Stimulated activated CD8-positive, alpha-beta memory T cell treated with anti-CD3 and anti-CD28 coated beads, Interleukin-7, amount 100 ng/mL, for 1 hour (primary cell): ENCODE data around the gene TSHZ1.

ENCODE experiments used
- DNase-seq, 2 donors: peaks; one replicate each; pipeline ENCODE4 v3.0.0-alpha.2; 2020; ENCODE audit warnings: low read depth in 2 of 2

TSHZ1 gene, protein sequence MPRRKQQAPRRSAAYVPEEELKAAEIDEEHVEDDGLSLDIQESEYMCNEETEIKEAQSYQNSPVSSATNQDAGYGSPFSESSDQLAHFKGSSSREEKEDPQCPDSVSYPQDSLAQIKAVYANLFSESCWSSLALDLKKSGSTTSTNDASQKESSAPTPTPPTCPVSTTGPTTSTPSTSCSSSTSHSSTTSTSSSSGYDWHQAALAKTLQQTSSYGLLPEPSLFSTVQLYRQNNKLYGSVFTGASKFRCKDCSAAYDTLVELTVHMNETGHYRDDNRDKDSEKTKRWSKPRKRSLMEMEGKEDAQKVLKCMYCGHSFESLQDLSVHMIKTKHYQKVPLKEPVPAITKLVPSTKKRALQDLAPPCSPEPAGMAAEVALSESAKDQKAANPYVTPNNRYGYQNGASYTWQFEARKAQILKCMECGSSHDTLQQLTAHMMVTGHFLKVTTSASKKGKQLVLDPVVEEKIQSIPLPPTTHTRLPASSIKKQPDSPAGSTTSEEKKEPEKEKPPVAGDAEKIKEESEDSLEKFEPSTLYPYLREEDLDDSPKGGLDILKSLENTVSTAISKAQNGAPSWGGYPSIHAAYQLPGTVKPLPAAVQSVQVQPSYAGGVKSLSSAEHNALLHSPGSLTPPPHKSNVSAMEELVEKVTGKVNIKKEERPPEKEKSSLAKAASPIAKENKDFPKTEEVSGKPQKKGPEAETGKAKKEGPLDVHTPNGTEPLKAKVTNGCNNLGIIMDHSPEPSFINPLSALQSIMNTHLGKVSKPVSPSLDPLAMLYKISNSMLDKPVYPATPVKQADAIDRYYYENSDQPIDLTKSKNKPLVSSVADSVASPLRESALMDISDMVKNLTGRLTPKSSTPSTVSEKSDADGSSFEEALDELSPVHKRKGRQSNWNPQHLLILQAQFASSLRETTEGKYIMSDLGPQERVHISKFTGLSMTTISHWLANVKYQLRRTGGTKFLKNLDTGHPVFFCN (N-terminal part only)

GRCh38 chr18:75210274-75211001 is at the start of gene TSHZ1:
TSS of gene TSHZ1 (plus strand) at chr18:75210797. CDS start at chr18:75211877, 1,080 bp downstream.
- no peak for DNase-seq

DNA sequence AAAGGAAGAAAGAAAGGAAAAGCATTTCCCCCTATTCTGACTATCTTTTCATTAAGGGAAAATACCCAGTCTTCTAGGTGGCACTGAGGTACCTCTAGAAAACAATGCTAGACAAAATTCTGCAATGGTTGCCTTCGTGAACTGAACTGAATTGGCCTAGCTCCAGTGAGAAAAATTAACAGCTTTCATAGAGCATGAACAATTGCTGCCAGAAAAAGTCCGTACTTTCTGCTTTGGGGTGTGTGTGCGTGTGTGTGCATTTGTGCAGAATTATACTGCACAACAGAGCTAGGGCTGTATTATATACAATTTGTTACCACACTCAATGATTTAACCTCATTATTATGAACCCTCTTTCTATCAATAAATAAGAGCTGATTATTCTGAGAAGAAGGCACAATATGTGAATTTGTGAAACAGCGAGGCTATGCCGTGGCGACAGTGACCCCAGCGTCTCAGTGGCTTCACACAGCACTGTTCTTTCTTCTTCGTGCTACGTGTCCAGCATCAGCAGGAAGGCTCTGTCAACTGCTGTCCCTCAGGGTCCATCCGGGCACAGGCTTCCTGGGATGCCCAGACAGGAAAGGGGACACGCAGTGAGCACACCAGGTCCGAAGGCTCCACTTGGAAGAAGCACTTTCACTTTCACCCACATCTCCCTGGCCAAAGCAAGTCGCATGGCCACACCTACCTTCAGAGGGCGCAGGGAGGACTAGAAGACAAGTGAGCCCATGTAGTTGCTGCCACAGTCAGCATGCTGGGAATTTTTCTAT is 49.2 kb upstream of the TSHZ1 start:
- no peak for DNase-seq

DNA sequence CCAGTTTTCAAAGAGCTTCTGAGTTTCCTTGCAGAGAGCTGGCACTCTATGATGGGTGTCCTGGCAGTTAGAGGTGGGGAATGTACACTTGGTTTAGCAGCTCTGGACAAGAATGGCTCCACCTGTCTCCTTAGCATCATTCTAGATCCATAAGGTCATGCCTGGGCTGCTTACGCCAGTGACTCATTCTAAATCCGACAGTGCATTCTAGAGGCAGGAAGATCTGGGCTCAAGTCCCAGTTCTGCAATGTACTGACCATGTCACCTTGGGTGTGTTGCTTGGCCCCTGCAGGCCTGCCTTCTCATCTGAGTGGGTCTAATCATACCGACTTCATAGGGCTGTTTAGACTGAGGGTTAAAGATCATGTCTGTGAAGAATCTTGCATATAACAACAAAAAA is 48.1 kb upstream of the TSHZ1 start:
- no peak for DNase-seq

DNA sequence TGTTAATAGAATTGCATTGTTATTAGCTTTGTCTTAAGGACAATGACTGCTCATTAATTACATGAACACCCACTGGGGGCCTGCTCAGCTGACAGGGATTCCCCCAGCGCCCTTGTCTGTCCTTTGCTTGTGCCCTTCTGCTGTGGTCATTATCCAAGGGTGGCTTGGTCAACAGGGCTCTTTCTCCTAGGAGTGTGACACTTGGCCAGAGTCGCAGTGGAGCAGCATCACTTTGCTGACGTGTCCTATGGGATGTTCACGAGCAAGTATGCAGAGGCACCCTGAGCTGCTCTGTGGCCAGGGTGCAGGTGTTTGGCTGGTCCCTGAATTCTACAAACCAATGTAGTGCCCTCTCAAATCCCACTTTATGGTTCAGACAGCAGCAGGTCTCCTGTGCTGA is 47.6 kb upstream of the TSHZ1 start:
- DNase-seq, result no peak

DNA sequence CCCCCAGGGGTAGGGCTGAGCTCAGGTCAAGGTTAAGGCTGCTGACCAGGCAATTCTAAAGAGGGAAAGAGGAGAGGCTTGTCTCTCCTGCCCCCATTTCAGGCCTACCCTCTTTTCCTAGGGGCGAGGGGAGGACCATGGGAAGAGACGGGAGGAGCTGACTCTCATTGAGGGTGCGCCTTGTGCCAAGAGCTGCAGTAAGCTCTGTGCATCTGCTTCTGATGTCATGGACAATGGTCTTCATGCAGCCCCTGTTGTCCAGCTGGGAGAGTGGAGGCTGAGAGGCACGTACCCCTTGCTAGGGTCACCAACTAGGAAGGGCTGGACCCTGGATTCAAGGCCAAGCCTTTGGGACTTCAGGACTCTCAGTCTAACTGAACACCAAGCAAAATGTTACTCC is 46.9 kb upstream of the TSHZ1 start:
- no peak for DNase-seq

DNA sequence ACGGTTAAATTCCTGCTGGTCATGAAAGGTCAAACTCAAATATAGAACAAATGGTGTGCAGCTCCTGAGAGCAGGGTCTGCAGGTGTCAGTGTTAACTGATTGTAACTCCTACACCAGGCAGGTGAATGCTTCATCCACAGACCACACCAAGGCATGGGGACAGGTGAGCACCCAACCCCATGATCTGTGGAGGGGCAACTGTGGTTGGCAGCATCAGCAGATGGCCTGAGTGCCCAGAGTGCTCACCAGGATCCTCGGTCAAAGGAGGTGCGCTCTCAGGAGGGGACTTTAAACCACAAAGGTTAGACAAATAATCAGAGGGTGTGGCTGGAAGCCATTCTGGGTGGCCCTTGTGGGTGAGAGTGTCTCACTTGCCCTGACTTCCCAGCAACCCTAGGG is 46.1 kb upstream of the TSHZ1 start:
- no peak for DNase-seq

GRCh38 chr18:75165926-75166325 is 44.7 kb upstream of the TSHZ1 start:
- no peak for DNase-seq

GRCh38 chr18:75167137-75167536 is 43.5 kb upstream of the TSHZ1 start:
- DNase-seq, result no peak

- no peak for DNase-seq
These were observed 42.6 kb upstream of the TSHZ1 start for GRCh38 chr18:75167759-75168618.

DNA sequence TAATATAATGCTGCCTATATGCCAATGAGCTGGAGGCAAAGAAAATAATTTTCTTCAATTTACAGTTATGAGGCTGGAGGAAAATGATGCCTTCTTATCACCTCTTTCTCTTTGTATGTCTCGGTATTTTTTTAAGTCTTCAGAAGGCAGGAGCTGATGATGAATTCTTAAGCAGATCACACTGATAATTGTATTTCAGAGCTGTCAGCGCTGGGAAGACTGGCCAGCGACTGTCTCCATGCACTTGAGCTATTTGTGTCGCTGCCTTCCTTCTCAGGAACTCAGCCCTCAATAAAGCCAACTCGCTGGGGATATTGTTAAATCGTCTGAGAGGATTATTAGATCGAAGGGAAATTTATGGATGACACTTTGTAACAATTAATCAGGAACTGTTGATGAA is 42.0 kb upstream of the TSHZ1 start:
- no peak for DNase-seq

- no peak for DNase-seq
These were observed 41.2 kb upstream of the TSHZ1 start for GRCh38 chr18:75169411-75169810.

- no peak for DNase-seq
These were observed 40.4 kb upstream of the TSHZ1 start for GRCh38 chr18:75170022-75170789.

GRCh38 chr18:75170916-75171315 is 39.7 kb upstream of the TSHZ1 start:
- no peak for DNase-seq

DNA sequence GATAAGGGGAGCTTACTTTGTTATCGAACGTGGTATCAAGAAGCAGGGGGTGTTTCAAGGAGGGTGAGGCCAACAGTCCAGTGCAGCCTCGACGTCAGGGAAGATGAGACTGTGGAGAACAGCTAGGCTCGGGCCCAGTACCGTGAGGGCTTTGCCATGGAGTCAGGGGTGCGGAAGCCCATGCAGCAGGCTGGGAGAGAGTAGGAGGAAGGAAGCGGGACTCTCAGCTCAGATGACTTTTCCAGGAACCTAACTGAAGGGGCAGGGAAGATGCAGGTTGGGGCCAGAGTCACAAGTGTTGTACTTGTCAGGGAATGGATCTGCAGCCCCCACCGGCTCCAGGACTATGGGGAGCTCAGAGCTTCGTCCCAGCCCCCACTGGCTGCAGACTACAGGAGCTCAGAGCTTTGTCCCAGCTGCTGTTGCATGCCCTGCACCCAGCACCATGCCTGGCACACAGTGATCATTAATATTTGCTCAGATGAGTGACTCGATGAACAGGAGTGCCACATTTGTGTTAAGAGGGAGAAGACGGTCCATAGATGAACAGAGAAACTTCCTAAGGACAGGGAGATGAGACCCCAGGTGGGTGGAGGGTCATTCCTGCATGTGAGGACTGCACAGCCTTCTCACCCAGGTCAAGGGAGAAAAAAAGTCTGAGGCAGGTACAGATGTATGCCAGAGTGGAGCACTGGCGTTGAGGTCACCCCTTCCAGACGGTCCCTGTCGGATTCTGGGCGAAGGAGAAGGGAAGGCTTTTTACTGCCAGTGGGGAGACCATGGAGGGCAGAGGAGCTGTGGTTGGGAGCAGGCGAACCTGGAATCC is 38.1 kb upstream of the TSHZ1 start:
- no peak for DNase-seq

GRCh38 chr18:75173125-75173432 is 37.5 kb upstream of the TSHZ1 start:
- no peak for DNase-seq

DNA sequence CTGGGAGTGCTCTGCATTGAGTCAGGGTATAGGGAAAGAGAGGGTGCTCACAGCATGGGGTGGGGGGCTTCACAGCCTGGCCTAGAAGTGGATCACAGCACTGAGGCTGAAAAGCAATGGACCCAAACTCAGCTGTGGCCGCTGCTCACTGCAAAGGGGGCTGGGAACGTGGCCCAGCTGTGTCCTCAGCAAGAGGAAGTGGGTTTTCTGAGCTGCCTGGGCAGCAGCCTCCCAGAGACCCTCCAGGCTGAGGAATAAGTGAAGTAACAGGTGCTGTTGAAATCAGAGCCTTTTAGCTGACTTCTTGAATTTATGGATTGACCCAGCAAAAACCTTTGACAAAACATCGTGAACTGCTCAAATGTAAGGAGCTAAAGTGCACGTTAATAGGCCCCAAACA is 36.9 kb upstream of the TSHZ1 start:
- DNase-seq, result no peak

GRCh38 chr18:75176849-75177248 is 33.7 kb upstream of the TSHZ1 start:
- DNase-seq, result no peak

DNA sequence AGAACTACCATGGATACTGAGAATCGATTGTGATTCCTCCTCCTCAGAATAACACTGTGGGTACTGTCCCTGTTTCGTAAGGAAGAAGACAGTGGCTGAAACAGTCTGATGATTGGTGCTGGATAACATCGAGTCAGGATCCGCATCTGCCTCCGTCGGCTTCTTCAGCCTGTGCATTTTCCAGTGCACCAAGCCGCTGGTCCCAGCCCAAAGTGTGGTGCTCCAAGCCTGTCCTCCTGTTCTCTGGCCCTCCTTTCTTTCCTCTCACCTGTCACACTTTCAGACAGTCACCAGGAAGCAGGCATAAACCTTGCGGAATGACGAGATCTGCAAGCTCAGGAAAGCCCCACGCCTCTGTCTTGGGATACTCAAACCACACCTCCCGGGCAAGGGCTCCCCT is 32.2 kb upstream of the TSHZ1 start:
- DNase-seq, result no peak
